ENCODE measurements around the gene GULP1. TPM values are rescaled to one million over a fixed set of nuclear protein-coding genes. Genes with fewer than 3 reads are reported as not detected.

Gene GULP1
- total and polyA plus RNA-seq, 2 of the 13 experiments (the other 11 are each of a cell fraction or from before 2014, with no cell fraction given), result 0.15 TPM; not detected in 1

GRCh38 chr2:188601927-188602326 is 310.3 kb downstream of the GULP1 start:
- FAIRE-seq, result no peak
- BruUV-seq (replicated peaks), result no TSS peak
- H3K79me2 ChIP-seq (ENCODE audit: insufficient read depth, low read length), result no peaks in the 10 kb centered on the region
- H2AFZ ChIP-seq (ENCODE audit: low read length), result no peak overlapping the region
- H3K36me3 ChIP-seq (replicated peaks in 1 of 2; ENCODE audit: control insufficient read depth in 1 of 2, insufficient read depth in 2 of 2, low read length in 2 of 2), result no peaks in the 10 kb centered on the region
- TF ChIP-seq RFX5 (IDR thresholded peaks at IDR 0.05; ENCODE audit: low read depth, low read length) (no peak), HCFC1 (IDR thresholded peaks at IDR 0.05; ENCODE audit: low read depth, low read length) (no peak), ZNF337 (CRISPR knock-in tag; IDR thresholded peaks at IDR 0.05; ENCODE audit: borderline replicate concordance, low read depth) (no peak), MAFK (conservative IDR thresholded peaks at IDR 0.05 in 1 of 2, IDR thresholded peaks at IDR 0.05 in 1 of 2; ENCODE audit: low read length in 2 of 2) (0 out of 4 replicates have a peak, but pooled peaks of 1 of the 2 experiments have one; percentile 19), U2AF2 (IDR thresholded peaks at IDR 0.05; ENCODE audit: low read depth, low read length) (no peak), ARID5B (CRISPR knock-in tag; IDR thresholded peaks at IDR 0.05) (no peak)
- ChIA-PET POLR2A (no interaction called here), CTCF (ENCODE audit: low intra/inter-chr PET ratio, low total read pairs) (no interaction called here)
- no peaks in the 10 kb centered on the region for H4K20me1 ChIP-seq (ENCODE audit: insufficient read depth, low read length)
- DNase-seq (ENCODE audit: low spot score), result no peak
- no peak overlapping the region for H3K4me2 ChIP-seq (ENCODE audit: low read depth, low read length)
- H3K27me3 ChIP-seq (ENCODE audit: control insufficient read depth in 1 of 2, insufficient read depth in 2 of 2, low read length in 2 of 2), result no peaks in the 10 kb centered on the region
- no peak for ATAC-seq
- no peak overlapping the region for H3K9ac ChIP-seq (ENCODE audit: insufficient read depth, low read depth, low read length)
- no peak overlapping the region for H3K4me3 ChIP-seq (replicated peaks in 1 of 3; ENCODE audit: insufficient read depth in 1 of 3, low read depth in 2 of 3, low read length in 3 of 3)
- H3K27ac ChIP-seq (ENCODE audit: extremely low read length, insufficient read depth, low read length), result no peak overlapping the region
- H3K9me3 ChIP-seq (ENCODE audit: low read length), result no peaks in the 10 kb centered on the region; the same call in 1 of the 2 replicates
- intact Hi-C loops (cut with micrococcal nuclease; ENCODE audit: unreplicated experiment) (no loop called here), in situ Hi-C loops (cut with HindIII; ENCODE audit: extremely low pct_ligation_motif_present, low pct_unique_long_range_greater_than_20kb) (no loop called here)
- H3K4me1 ChIP-seq (ENCODE audit: insufficient read depth, low read length), result peaks cover 6% of the 10 kb centered on the region; the same call in 1 of the 2 replicates

All from HepG2 (cell line).